ENCODE results near the gene RUNX2. TPM values are rescaled to one million over a fixed set of nuclear protein-coding genes. Genes with fewer than 3 reads are reported as not detected.

RUNX2 gene
- polyA plus RNA-seq, 1 donor from 2014 or later = not detected

DNA sequence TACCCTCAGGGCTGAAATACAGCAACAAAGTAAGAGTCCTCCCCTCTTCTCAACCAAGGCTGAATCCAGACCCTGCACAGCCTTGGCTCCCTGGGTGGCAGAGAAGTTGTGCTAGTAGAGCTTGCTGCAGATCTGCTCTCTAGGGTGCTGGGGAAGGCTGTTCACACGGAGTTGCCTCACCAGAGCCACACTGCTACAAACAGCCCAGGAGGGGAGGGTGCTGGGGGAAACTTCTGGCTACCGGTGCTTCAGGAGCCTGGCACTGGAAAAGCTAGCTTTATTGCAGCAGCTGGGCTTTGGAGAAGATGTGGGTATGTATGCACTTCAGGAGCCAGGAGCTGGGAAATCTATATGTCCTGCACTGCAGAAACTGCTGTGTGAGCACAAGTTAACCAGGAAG lies 87.2 kb downstream of the RUNX2 start:
- no peaks in the 10 kb centered on the region for H3K9me2 ChIP-seq (ENCODE audit: insufficient read depth, low read length)
- no peaks in the 10 kb centered on the region for H3K79me2 ChIP-seq (replicated peaks; ENCODE audit: insufficient read depth, low read length)
- H3K27ac ChIP-seq (ENCODE audit: low read length) = no peak overlapping the region
- H3K9me3 ChIP-seq (ENCODE audit: low read length) = no peaks in the 10 kb centered on the region
- H3F3A ChIP-seq (ENCODE audit: insufficient read depth, low read length, poor library complexity, severe bottlenecking) = no peaks in the 10 kb centered on the region
- no peaks in the 10 kb centered on the region for H3K36me3 ChIP-seq (ENCODE audit: insufficient read depth, low read length)
- TF ChIP-seq TAF1 (IDR thresholded peaks at IDR 0.05; ENCODE audit: low read depth) (no peak), SMC3 (conservative IDR thresholded peaks at IDR 0.05; ENCODE audit: poor library complexity) (no peak), MXI1 (conservative IDR thresholded peaks at IDR 0.05; ENCODE audit: poor library complexity, severe bottlenecking) (no peak), POLR2AphosphoS5 (IDR thresholded peaks at IDR 0.05) (no peak), EZH2 (IDR thresholded peaks at IDR 0.05; ENCODE audit: borderline replicate concordance, insufficient read depth, low read length, poor library complexity, severe bottlenecking) (no peak), RAD21 (conservative IDR thresholded peaks at IDR 0.05) (no peak), EP300 (conservative IDR thresholded peaks at IDR 0.05; ENCODE audit: poor library complexity, severe bottlenecking) (no peak)
- TF ChIP-seq, protein P1, sequence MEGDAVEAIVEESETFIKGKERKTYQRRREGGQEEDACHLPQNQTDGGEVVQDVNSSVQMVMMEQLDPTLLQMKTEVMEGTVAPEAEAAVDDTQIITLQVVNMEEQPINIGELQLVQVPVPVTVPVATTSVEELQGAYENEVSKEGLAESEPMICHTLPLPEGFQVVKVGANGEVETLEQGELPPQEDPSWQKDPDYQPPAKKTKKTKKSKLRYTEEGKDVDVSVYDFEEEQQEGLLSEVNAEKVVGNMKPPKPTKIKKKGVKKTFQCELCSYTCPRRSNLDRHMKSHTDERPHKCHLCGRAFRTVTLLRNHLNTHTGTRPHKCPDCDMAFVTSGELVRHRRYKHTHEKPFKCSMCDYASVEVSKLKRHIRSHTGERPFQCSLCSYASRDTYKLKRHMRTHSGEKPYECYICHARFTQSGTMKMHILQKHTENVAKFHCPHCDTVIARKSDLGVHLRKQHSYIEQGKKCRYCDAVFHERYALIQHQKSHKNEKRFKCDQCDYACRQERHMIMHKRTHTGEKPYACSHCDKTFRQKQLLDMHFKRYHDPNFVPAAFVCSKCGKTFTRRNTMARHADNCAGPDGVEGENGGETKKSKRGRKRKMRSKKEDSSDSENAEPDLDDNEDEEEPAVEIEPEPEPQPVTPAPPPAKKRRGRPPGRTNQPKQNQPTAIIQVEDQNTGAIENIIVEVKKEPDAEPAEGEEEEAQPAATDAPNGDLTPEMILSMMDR (IDR thresholded peaks at IDR 0.05; ENCODE audit: poor library complexity, severe bottlenecking) = no peak
- TF ChIP-seq, protein P2, sequence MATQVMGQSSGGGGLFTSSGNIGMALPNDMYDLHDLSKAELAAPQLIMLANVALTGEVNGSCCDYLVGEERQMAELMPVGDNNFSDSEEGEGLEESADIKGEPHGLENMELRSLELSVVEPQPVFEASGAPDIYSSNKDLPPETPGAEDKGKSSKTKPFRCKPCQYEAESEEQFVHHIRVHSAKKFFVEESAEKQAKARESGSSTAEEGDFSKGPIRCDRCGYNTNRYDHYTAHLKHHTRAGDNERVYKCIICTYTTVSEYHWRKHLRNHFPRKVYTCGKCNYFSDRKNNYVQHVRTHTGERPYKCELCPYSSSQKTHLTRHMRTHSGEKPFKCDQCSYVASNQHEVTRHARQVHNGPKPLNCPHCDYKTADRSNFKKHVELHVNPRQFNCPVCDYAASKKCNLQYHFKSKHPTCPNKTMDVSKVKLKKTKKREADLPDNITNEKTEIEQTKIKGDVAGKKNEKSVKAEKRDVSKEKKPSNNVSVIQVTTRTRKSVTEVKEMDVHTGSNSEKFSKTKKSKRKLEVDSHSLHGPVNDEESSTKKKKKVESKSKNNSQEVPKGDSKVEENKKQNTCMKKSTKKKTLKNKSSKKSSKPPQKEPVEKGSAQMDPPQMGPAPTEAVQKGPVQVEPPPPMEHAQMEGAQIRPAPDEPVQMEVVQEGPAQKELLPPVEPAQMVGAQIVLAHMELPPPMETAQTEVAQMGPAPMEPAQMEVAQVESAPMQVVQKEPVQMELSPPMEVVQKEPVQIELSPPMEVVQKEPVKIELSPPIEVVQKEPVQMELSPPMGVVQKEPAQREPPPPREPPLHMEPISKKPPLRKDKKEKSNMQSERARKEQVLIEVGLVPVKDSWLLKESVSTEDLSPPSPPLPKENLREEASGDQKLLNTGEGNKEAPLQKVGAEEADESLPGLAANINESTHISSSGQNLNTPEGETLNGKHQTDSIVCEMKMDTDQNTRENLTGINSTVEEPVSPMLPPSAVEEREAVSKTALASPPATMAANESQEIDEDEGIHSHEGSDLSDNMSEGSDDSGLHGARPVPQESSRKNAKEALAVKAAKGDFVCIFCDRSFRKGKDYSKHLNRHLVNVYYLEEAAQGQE (IDR thresholded peaks at IDR 0.05; ENCODE audit: borderline replicate concordance) = no peak
- no peak overlapping the region for H3K9ac ChIP-seq (ENCODE audit: low read length)
- H3K4me2 ChIP-seq (ENCODE audit: low read length) = no peak overlapping the region
- peaks cover 41% of the 10 kb centered on the region for H3K27me3 ChIP-seq (ENCODE audit: insufficient read depth, low read depth, low read length)
- no peak overlapping the region for H3K4me3 ChIP-seq (ENCODE audit: low read length)
- H4K20me1 ChIP-seq (ENCODE audit: insufficient read depth) = no peaks in the 10 kb centered on the region
- H2AFZ ChIP-seq (ENCODE audit: low read depth, low read length) = no peak overlapping the region

DNA sequence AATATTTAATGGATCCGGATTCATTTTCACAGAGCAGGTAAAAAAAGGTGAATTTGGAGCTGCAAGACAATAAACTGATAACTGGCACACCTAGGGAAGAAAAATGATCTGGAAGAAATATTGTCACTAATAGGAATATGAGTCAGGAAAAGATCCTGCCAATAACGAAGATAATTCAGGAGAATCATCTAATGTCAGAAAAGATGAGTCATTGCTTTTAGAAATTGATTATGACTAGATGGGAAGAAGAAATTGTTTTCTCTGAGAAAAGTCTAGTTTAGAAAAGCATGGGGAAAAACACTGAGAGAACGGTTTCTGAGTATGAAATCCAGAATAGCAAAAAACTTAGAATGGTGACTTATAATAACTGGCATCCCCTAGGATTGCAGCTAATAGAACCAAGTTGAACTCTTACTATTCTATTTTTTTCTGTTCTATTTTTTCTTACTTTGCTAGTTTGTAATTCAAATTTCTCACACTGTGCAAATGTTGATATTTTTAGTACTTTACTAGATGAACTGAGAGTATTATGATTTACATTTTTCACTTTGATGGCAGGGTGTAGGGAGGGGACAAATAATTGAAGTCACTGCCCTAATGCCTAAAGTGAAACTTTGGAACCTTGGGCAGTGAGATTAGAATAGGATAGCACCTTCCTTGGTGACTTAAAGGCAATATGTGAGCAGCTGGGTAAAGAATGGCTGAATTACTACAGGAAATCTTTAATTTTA lies 87.8 kb downstream of the RUNX2 start:
- no peak overlapping the region for H2AFZ ChIP-seq (ENCODE audit: low read depth, low read length)
- H4K20me1 ChIP-seq (ENCODE audit: insufficient read depth) = no peaks in the 10 kb centered on the region
- no peak overlapping the region for H3K4me2 ChIP-seq (ENCODE audit: low read length)
- no peak for TF ChIP-seq EZH2 (IDR thresholded peaks at IDR 0.05; ENCODE audit: borderline replicate concordance, insufficient read depth, low read length, poor library complexity, severe bottlenecking)
- TF ChIP-seq, protein P2 (IDR thresholded peaks at IDR 0.05; ENCODE audit: borderline replicate concordance) = no peak
- H3K9me2 ChIP-seq (ENCODE audit: insufficient read depth, low read length) = no peaks in the 10 kb centered on the region
- no peaks in the 10 kb centered on the region for H3K79me2 ChIP-seq (replicated peaks; ENCODE audit: insufficient read depth, low read length)
- no peak overlapping the region for H3K4me3 ChIP-seq (ENCODE audit: low read length)
- no peaks in the 10 kb centered on the region for H3K9me3 ChIP-seq (ENCODE audit: low read length)
- H3K27ac ChIP-seq (ENCODE audit: low read length) = no peak overlapping the region
- H3K9ac ChIP-seq (ENCODE audit: low read length) = no peak overlapping the region
- H3K36me3 ChIP-seq (ENCODE audit: insufficient read depth, low read length) = no peaks in the 10 kb centered on the region
- H3K27me3 ChIP-seq (ENCODE audit: insufficient read depth, low read depth, low read length) = peaks cover 47% of the 10 kb centered on the region
- H3F3A ChIP-seq (ENCODE audit: insufficient read depth, low read length, poor library complexity, severe bottlenecking) = no peaks in the 10 kb centered on the region
